Activated CD4-positive, alpha-beta T cell treated with anti-CD3 and anti-CD28 coated beads, Interleukin-2, Interleukin-4, amounts not matched to agents 100 ng/mL and 50 ng/mL, durations not matched to agents 16 hours and 8 hours (primary cell): ENCODE results near the gene EMX1.

Experiments used
- DNase-seq: peaks from one replicate; pipeline ENCODE4 v3.0.0-alpha.2; 2020; ENCODE audit warnings: low spot score

The EMX1 gene

DNA sequence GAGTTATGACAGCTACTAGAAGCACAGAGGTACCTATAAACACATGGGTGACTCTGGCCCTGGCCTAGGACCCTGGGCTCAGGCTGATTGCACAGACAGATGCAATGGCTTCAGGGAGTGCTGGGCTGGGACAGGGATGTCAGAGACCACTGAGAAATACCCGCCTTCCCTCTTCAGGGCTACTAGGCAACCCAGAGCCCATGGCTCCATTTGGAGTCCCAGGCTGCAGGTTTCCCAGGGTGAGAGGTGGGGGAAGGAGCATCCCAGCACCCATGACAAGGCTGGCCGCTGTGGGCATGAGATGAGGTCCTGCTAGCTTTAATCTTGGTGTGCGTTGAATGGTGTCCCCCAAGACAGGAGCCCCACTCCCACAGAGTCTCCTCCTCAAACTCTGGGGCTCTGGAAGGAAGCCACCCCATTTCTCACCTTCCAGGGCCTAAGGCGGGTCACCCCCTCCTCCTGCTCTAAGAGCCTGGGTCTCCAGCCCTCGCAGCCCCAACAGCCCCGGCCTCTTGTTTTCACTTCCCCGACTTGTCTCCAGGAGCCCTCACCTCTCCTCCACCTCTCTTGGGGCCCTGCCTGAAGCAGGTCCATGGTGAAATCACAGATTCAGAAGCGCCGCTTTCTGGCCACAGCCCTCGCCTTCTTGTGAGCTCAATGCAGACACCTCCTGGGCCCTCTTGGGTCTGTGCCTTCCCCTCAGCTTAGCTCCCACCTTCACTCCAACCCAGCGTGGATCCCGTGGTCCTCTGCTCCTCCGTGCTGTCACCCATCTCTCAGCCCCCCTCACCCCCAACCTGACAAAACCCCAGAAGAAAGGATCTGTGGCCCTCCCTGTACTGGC lies 41.4 kb downstream of the EMX1 start:
- DNase-seq: no peak

DNA sequence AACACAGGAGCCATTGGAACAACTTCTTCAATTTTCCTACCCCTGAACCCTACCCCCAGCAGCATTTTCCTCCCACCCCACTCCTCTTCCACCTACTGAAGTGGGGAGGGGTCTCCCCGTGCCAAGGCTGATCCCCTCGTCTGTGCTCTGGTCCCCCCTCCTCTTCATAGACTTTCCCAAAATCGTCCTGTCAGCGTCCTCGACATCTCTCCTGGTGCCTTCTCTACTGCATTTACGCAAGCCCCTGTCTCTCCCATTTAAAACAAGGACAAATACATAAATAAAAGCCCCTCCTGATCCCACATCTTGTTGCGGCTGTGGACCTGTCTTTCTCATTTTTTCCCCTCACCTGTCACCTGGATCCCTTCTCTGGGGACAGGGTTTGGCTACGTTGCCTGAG lies 42.2 kb downstream of the EMX1 start:
- no peak for DNase-seq

GRCh38 chr2:72959995-72960981 lies 43.0 kb downstream of the EMX1 start:
- DNase-seq: no peak

- no peak for DNase-seq
Measured at GRCh38 chr2:72961036-72961720, 43.9 kb downstream of the EMX1 start.

DNA sequence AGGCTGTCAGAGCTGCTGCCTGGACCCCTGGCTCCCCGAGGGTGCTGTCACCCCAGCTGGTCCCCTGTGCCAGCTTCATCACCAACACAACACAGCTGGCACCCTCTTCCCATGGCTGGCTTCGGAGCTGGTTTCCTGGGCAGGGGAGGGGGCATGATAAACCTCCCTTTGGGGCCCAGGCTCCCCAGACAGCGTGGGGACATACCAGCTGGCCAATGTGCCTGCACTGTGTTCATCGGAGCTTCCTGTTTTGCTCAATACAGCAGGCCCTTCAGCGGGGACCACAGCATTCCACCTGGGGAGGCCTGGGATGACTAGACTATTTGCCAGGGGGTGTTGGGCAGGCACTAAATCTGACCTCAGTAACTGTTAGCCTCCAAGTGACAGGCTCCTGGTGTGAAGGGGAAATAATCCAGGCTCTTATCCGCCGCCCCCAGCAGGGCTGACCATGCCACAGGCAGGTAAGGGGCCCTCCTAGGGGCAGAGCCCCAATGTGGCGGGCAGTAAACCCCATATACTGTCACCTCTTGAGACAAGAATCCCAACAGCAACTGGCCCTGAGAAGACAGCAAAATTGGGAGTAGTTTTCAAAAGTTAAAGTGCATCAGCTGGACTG lies 44.6 kb downstream of the EMX1 start:
- DNase-seq: no peak

DNA sequence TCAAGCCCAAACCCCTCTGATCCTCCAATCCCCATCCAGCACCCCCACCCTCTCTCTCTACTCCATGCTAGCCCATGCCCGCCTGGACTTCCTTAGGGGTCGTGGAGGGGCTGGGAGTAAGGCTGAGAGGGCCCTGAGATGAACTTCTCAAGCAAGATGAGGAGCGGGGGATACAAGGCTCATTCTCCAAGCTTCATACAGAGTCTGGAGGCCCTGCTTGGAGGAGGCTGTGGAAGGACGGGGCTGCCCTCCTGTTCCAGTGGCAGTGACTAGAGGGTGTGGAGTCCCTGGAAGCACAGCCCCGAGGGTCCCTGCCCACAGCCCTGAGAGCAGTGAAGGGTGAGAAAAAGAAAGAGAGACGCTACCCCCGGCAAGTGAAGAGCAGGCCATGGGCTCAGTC lies 45.6 kb downstream of the EMX1 start:
- no peak for DNase-seq

GRCh38 chr2:72963423-72964145 lies 46.3 kb downstream of the EMX1 start:
- no peak for DNase-seq

DNA sequence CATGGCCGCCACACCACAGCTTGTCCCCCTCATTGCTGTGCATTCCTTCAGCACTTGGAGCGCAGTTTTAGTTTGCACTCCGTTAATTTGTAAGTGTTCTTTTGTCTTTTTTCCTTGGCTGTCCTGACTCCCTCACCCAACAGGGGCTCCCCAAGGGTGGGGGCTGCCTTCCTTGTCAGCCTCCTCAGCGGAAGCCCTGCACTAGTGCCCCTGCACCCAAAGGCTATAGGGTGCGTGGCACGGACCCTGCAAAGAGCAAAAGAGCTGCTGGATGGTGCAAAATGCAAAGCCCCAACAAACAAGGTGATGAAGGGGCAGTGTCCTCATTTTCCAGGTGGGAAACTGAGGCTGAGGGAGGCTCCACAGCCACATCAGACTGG lies 46.8 kb downstream of the EMX1 start:
- DNase-seq: no peak

- DNase-seq: no peak
Measured at GRCh38 chr2:72965016-72965415, 47.7 kb downstream of the EMX1 start.

GRCh38 chr2:72965770-72966450 lies 48.6 kb downstream of the EMX1 start:
- no peak for DNase-seq

DNA sequence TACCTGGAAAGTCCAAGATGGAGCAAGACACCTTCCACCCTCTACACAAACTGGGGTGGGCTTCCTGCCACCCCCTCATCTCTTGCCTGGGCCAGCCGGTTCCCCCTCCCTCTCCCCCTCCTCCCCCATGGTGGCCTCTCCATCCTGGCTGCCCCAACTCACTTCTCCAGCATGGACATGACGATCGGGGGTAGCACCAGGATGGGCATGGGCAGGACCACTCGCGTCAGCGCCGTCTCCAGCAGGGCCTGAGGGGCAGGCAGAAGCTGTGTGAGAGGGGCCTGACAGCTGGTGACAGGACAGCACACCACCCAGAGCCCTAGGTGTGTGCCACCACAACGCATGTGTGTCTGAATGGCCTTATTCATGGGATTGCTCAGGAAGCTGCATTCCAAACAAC lies 51.0 kb downstream of the EMX1 start:
- DNase-seq: no peak

- no peak for DNase-seq
Measured at GRCh38 chr2:72969706-72970105, 52.4 kb downstream of the EMX1 start.

GRCh38 chr2:72971036-72971435 lies 53.7 kb downstream of the EMX1 start:
- no peak for DNase-seq

DNA sequence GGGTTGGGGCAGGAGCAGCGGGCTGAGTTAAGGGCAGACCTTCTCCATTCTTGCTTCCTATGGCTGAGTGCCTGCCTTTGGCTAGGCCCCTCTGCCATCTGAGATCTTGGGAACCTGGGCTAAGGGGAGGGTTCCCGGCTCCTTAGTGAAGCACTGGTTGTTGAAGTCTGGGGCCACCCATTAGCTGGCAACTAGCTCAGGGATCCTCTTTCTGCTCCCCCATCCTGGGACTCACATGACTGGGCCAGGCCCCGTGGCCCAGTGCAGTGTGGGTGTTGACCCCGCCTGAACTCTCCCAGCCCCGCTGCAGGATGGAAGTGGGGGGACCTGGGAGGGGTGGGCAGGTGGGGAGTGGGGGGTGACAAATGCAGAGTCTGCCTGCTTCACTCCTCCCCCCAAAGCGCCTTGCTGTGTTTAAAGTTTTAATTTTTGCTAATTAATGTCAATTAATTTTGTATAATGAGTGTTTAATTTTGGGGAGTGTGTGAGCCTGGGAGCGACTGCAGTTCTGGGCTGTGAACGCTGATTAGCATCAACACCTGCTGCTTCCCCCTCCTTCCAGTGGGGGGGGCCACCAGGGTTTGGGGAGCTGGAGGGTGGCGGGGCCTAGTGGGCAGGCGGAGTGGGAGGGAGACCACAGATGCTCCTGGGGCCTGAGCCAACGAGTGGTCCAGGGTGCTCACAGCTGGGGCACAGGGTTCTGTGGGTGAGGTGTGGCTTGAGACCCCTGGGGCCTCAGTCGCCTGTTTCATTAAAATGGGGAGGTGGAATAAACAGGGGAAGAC lies 55.2 kb downstream of the EMX1 start:
- no peak for DNase-seq

- DNase-seq: no peak
Measured at GRCh38 chr2:72973137-72973535, 55.8 kb downstream of the EMX1 start.

GRCh38 chr2:72973566-72974435 lies 56.5 kb downstream of the EMX1 start:
- peak; percentile 50 for DNase-seq

- no peak for DNase-seq
Measured at GRCh38 chr2:72974436-72974754, 57.1 kb downstream of the EMX1 start.

DNA sequence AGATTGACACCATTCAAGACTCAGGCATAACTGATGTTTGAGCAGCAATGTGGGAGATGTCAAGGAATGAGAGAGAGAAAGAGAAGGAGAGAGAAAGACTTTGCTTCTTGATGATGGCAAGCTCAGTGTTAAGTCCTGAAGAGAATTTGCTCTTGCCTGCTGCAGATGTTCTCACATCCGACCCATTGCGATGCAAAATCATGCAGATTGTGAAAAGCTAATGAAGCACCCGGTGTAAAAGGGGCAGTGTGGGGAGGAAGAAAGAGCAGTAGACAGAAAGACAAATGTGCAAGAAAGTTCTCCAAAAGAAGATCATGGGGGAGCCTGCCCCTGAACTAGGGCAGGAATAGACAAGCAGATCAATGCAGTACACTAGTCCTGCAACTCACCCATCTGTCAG lies 57.7 kb downstream of the EMX1 start:
- no peak for DNase-seq

- no peak for DNase-seq
Measured at GRCh38 chr2:72979896-72980295, 62.6 kb downstream of the EMX1 start.
